VCaP (cell line): Measurements from ENCODE around the gene NSDHL.

ENCODE experiments used
- H3K27ac ChIP-seq: fragments of 450-650 bp; 2 replicates; pipeline ENCODE4 v1.5.1; 2017
- TF ChIP-seq, protein P1 (sequence below): fragments of 450-650 bp; conservative IDR thresholded peaks from 2 replicates; pipeline ENCODE4 v1.5.1; 2017; ENCODE audit warnings: mild to moderate bottlenecking, moderate library complexity

Gene NSDHL

GRCh38 chrX:152900937-152901445 lies 70.1 kb downstream of the NSDHL start:
- TF ChIP-seq, protein P1, sequence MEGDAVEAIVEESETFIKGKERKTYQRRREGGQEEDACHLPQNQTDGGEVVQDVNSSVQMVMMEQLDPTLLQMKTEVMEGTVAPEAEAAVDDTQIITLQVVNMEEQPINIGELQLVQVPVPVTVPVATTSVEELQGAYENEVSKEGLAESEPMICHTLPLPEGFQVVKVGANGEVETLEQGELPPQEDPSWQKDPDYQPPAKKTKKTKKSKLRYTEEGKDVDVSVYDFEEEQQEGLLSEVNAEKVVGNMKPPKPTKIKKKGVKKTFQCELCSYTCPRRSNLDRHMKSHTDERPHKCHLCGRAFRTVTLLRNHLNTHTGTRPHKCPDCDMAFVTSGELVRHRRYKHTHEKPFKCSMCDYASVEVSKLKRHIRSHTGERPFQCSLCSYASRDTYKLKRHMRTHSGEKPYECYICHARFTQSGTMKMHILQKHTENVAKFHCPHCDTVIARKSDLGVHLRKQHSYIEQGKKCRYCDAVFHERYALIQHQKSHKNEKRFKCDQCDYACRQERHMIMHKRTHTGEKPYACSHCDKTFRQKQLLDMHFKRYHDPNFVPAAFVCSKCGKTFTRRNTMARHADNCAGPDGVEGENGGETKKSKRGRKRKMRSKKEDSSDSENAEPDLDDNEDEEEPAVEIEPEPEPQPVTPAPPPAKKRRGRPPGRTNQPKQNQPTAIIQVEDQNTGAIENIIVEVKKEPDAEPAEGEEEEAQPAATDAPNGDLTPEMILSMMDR = no peak
- no peak overlapping the region for H3K27ac ChIP-seq

- no peak overlapping the region for H3K27ac ChIP-seq
- TF ChIP-seq, protein P1 = no peak
Measured at GRCh38 chrX:152901816-152902501, 71.1 kb downstream of the NSDHL start.

DNA sequence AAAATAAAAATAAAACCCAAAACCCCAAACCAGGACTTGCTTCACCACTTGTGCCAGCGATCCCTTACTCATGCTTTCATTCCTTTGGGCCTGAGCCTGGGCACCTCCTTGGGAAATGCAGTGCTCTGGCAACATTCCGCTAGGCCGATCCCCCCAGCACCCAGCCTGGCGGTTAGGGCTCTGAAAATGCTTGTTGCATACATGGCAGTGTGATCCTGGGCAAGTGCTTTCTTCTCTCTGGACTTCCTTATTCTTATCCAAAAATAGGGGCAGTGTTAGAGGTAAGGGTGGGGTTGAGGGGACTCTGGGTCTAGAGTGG lies 71.6 kb downstream of the NSDHL start:
- TF ChIP-seq, protein P1 = no peak
- H3K27ac ChIP-seq = no peak overlapping the region

- TF ChIP-seq, protein P1 = no peak
- no peak overlapping the region for H3K27ac ChIP-seq
Measured at GRCh38 chrX:152903589-152903988, 72.7 kb downstream of the NSDHL start.

- no peak overlapping the region for H3K27ac ChIP-seq
- TF ChIP-seq, protein P1 = peak; percentile 67
Measured at GRCh38 chrX:152904151-152905080, 73.6 kb downstream of the NSDHL start.

DNA sequence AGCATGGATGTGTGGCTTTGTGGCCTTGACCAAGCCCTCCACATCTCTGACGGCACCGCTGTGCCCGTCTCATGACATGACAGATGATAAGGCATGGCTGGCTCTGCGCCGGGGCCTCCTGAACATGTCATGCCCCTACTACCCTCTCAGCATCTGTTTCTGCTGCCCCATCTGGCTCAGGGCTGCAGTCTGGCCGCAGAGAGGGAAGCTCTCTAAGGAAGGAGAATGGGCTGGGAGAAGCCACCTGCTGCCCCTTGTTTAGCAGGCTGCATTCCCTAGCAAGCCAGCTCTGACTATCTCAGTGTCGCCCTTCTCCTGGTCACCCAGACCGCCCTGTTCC lies 74.2 kb downstream of the NSDHL start:
- TF ChIP-seq, protein P1 = no peak
- no peak overlapping the region for H3K27ac ChIP-seq

DNA sequence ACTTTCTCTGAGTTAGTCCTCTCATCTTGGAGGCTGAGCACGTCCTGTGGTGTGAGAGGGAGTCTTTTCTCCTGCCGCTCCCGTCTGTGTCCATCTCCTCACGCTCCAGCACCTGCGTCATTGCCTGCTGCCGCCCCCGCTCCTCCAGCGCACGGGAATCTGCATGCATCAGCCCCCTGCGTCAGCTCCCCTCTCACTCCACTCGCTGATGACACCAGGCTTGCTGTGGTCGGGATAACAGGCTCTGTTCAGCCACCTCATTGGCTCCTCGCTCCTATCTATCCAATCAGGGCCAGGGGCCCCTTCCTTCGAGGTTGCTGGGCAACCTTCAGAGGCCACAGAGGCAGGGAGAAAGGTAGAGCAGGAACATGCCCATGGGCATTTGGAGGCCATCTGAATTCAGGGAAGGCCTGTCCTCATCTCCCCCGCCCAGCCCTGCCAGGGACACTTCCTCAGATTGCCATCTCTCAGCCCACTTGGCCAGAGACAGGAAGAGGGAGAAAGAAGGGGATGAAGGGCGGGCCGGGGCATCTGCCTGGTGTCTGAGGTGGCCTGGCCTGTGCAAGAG lies 76.3 kb downstream of the NSDHL start:
- TF ChIP-seq, protein P1 = no peak
- H3K27ac ChIP-seq = no peak overlapping the region
